Ishikawa (cell line): ENCODE measurements around the gene NGF.

ENCODE experiments used
- CEBPB ChIP-seq: IDR thresholded peaks from 2 replicates; pipeline ENCODE4 v1.6.1; 2012
- CREB1 ChIP-seq: IDR thresholded peaks from 2 replicates; pipeline ENCODE4 v1.6.1; 2012; ENCODE audit warnings: low read depth
- EP300 ChIP-seq: IDR thresholded peaks from 2 replicates; pipeline ENCODE4 v1.6.1; 2012; ENCODE audit warnings: borderline replicate concordance
- FOXM1 ChIP-seq: IDR thresholded peaks from 2 replicates; pipeline ENCODE4 v1.6.1; 2012; ENCODE audit warnings: low read depth, borderline replicate concordance
- RAD21 ChIP-seq: IDR thresholded peaks from 2 replicates; pipeline ENCODE4 v1.6.1; 2012; ENCODE audit warnings: low read depth
- TEAD4 ChIP-seq: IDR thresholded peaks from 2 replicates; pipeline ENCODE4 v1.6.1; 2012
- YY1 ChIP-seq: IDR thresholded peaks from 2 replicates; pipeline ENCODE4 v1.6.1; 2012; ENCODE audit warnings: low read depth
- ZBTB7A ChIP-seq: IDR thresholded peaks from 2 replicates; pipeline ENCODE4 v1.6.1; 2012; ENCODE audit warnings: low read depth
- TF ChIP-seq, protein P1 (sequence below): IDR thresholded peaks from 2 replicates; pipeline ENCODE4 v1.6.1; 2012; ENCODE audit warnings: low read depth, mild to moderate bottlenecking
- TF ChIP-seq, protein P2 (sequence below): IDR thresholded peaks from 2 replicates; pipeline ENCODE4 v1.6.1; 2012
- TF ChIP-seq, protein P3 (sequence below): IDR thresholded peaks from 2 replicates; pipeline ENCODE4 v1.6.1; 2012

DNA sequence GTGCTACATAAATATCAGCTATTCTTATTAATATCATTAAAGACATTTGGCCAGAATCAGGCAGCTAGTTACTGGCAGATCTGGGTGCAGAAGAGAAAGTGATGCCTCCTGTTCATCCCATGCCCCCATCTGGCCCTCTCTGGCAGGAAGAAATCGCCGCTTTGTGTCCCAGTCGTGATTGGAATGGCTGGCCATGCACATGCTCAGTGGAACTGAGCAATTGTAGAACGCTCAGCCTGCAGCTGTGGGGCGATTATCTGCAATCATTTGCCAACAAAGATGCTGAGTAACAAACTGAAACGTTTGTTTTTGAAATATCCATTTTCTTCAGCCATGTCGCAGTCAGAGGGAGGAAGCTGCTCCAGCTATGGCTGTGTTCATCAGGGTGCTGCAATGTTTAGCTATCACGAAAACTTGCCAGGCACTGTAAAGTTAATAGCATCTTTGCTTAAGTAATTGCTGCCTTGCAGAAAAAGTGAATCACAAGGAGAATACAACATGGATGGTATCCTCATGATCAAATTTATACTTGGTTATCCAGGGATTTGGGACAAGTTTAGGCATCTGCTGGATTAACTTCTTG lies 36.5 kb downstream of the NGF start:
- TF ChIP-seq EP300 (no peak), RAD21 (no peak), CREB1 (no peak), FOXM1 (no peak), ZBTB7A (no peak), CEBPB (no peak), YY1 (no peak), TEAD4 (no peak)
- TF ChIP-seq, protein P1, sequence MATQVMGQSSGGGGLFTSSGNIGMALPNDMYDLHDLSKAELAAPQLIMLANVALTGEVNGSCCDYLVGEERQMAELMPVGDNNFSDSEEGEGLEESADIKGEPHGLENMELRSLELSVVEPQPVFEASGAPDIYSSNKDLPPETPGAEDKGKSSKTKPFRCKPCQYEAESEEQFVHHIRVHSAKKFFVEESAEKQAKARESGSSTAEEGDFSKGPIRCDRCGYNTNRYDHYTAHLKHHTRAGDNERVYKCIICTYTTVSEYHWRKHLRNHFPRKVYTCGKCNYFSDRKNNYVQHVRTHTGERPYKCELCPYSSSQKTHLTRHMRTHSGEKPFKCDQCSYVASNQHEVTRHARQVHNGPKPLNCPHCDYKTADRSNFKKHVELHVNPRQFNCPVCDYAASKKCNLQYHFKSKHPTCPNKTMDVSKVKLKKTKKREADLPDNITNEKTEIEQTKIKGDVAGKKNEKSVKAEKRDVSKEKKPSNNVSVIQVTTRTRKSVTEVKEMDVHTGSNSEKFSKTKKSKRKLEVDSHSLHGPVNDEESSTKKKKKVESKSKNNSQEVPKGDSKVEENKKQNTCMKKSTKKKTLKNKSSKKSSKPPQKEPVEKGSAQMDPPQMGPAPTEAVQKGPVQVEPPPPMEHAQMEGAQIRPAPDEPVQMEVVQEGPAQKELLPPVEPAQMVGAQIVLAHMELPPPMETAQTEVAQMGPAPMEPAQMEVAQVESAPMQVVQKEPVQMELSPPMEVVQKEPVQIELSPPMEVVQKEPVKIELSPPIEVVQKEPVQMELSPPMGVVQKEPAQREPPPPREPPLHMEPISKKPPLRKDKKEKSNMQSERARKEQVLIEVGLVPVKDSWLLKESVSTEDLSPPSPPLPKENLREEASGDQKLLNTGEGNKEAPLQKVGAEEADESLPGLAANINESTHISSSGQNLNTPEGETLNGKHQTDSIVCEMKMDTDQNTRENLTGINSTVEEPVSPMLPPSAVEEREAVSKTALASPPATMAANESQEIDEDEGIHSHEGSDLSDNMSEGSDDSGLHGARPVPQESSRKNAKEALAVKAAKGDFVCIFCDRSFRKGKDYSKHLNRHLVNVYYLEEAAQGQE: no peak
- TF ChIP-seq, protein P2, sequence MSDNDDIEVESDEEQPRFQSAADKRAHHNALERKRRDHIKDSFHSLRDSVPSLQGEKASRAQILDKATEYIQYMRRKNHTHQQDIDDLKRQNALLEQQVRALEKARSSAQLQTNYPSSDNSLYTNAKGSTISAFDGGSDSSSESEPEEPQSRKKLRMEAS: no peak
- TF ChIP-seq, protein P3, sequence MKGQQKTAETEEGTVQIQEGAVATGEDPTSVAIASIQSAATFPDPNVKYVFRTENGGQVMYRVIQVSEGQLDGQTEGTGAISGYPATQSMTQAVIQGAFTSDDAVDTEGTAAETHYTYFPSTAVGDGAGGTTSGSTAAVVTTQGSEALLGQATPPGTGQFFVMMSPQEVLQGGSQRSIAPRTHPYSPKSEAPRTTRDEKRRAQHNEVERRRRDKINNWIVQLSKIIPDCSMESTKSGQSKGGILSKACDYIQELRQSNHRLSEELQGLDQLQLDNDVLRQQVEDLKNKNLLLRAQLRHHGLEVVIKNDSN: no peak
